Measurements from ENCODE around the gene SSTR4. TPM values are rescaled to one million over a fixed set of nuclear protein-coding genes. Genes with fewer than 3 reads are reported as not detected.
A peak's percentile ranks its signal among the peaks of the same experiment; 100 is the strongest.

The SSTR4 gene
- total and polyA plus RNA-seq, 4 donors: 0.06 TPM; not detected in 3

DNA sequence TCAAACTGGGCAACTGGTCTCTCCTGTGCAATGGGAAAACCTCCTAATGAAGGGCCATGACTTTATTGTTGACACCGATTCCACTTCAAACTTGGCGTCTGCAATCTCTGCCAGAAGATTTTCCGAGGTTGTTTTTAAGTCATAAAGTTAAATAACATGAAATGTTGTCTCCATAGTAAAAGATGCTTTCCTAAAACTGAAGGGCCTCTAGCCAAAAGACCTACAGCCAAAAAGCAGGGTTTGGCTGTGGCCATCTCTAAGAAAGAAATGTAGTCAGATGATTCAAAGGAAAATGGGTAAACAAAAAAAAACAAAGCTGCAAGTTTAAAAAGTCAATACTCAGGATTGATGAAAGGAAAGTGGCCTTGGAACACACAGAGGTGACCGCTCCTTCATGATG lies 36.9 kb downstream of the SSTR4 start:
- 76 to 94% methylated on average over 4 of the region's 4 CpGs for WGBS, 2 donors
- Histone ChIP-seq H3K4me3 (no peak overlapping the region), H3K36me3 (ENCODE audit: control insufficient read depth in 4 of 4, insufficient read depth in 4 of 4, low read length in 4 of 4) (peaks cover 0 to 2% (median 0%) of the 10 kb centered on the region in 4 donors), H3K9me3 (ENCODE audit: control insufficient read depth in 4 of 4, insufficient read depth in 3 of 4, low read length in 3 of 4) (peaks cover 0 to 3% (median 0%) of the 10 kb centered on the region in 4 donors), H3K27ac (ENCODE audit: low read depth in 1 of 2, low read length in 1 of 2) (no peak overlapping the region), H3K9ac (ENCODE audit: insufficient read depth in 1 of 2, low read length in 2 of 2) (no peak overlapping the region), H3K4me1 (ENCODE audit: control insufficient read depth in 5 of 5, insufficient read depth in 5 of 5, low read length in 5 of 5) (peaks cover 0 to 9% (median 0%) of the 10 kb centered on the region in 5 donors), H3K27me3 (ENCODE audit: control insufficient read depth in 3 of 3, insufficient read depth in 3 of 3, low read length in 2 of 3) (no peaks in the 10 kb centered on the region)
- DNase-seq (peak in 1 of 3 donors; percentile 61), ATAC-seq (ENCODE audit: insufficient read depth, low FRiP score) (no peak)
- TF ChIP-seq, protein P1, sequence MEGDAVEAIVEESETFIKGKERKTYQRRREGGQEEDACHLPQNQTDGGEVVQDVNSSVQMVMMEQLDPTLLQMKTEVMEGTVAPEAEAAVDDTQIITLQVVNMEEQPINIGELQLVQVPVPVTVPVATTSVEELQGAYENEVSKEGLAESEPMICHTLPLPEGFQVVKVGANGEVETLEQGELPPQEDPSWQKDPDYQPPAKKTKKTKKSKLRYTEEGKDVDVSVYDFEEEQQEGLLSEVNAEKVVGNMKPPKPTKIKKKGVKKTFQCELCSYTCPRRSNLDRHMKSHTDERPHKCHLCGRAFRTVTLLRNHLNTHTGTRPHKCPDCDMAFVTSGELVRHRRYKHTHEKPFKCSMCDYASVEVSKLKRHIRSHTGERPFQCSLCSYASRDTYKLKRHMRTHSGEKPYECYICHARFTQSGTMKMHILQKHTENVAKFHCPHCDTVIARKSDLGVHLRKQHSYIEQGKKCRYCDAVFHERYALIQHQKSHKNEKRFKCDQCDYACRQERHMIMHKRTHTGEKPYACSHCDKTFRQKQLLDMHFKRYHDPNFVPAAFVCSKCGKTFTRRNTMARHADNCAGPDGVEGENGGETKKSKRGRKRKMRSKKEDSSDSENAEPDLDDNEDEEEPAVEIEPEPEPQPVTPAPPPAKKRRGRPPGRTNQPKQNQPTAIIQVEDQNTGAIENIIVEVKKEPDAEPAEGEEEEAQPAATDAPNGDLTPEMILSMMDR (IDR thresholded peaks at IDR 0.05; ENCODE audit: control extremely low read depth, extremely low read depth): no peak

DNA sequence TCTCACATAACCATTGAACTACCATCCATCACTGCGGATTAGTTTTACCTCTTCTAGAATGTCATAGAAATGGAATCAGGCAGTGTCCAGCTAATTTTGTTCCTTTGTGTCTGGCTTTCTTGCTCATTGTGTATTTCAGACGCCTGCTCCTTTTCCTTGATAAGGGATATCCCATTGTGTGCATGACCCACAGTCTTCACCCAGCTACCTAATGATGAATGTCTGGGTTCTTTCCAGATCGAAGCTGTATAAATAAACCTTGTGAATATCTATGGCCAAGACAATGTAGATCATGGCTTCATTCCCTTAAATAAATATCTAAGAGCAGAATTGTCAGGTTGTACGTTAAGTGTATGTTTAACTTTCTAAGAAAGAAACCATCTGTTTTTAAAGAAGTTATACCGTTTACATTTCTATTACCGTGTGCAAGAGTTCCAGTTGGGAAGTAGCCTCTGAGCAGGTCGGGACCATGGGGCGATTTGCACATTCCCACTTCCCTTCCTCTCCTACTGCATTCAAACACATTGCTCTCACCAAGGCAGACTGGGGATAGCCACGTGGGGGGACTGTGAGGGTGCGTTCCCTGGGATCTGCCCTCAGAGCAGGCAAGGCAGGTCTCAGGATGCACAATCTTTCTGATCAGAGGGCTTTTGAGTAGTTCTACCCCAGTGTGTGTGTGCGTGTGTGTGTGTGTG lies 37.9 kb downstream of the SSTR4 start:
- Histone ChIP-seq H3K36me3 (ENCODE audit: control insufficient read depth in 4 of 4, insufficient read depth in 4 of 4, low read length in 4 of 4) (peaks cover 0 to 1% (median 0%) of the 10 kb centered on the region in 4 donors), H3K9me3 (ENCODE audit: control insufficient read depth in 4 of 4, insufficient read depth in 3 of 4, low read length in 3 of 4) (peaks cover 0 to 3% (median 0%) of the 10 kb centered on the region in 4 donors), H3K27me3 (ENCODE audit: control insufficient read depth in 3 of 3, insufficient read depth in 3 of 3, low read length in 2 of 3) (no peaks in the 10 kb centered on the region), H3K9ac (ENCODE audit: insufficient read depth in 1 of 2, low read length in 2 of 2) (no peak overlapping the region), H3K4me1 (ENCODE audit: control insufficient read depth in 5 of 5, insufficient read depth in 5 of 5, low read length in 5 of 5) (peaks cover 0 to 10% (median 0%) of the 10 kb centered on the region in 5 donors), H3K27ac (ENCODE audit: low read depth in 1 of 2, low read length in 1 of 2) (no peak overlapping the region), H3K4me3 (no peak overlapping the region)
- TF ChIP-seq, protein P1 (IDR thresholded peaks at IDR 0.05; ENCODE audit: control extremely low read depth, extremely low read depth): no peak
- DNase-seq: no peak
- no peak for ATAC-seq (ENCODE audit: insufficient read depth, low FRiP score)
- WGBS, 2 donors: 62 to 64% methylated on average over 11 of the region's 11 CpGs

DNA sequence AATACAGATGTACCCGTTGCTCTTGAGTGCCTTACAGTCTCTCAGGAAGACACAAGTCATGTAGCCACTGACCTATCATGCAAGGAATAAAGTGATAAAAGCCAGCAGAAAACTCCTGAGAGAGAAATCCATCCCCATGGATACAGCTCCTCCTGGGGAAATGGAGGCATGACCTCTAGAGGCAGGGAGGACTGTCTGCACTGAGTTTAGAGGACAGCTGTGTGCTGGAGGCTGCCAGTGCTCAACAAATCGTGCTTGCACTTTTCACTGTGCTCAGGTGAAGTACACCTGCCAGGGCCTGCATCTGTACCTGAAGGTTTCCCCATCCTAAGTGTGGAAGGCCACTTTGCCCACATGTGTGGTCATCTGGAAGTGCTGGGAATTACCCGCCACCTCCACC lies 38.9 kb downstream of the SSTR4 start:
- WGBS, 2 donors: 93 to 96% methylated on average over 3 of the region's 3 CpGs
- Histone ChIP-seq H3K4me1 (ENCODE audit: control insufficient read depth in 5 of 5, insufficient read depth in 5 of 5, low read length in 5 of 5) (peaks cover 0 to 14% (median 0%) of the 10 kb centered on the region in 5 donors), H3K4me3 (no peak overlapping the region), H3K27ac (ENCODE audit: low read depth in 1 of 2, low read length in 1 of 2) (no peak overlapping the region), H3K36me3 (ENCODE audit: control insufficient read depth in 4 of 4, insufficient read depth in 4 of 4, low read length in 4 of 4) (peaks cover 0 to 2% (median 0%) of the 10 kb centered on the region in 4 donors), H3K9ac (ENCODE audit: insufficient read depth in 1 of 2, low read length in 2 of 2) (no peak overlapping the region), H3K9me3 (ENCODE audit: control insufficient read depth in 4 of 4, insufficient read depth in 3 of 4, low read length in 3 of 4) (peaks cover 0 to 3% (median 0%) of the 10 kb centered on the region in 4 donors), H3K27me3 (ENCODE audit: control insufficient read depth in 3 of 3, insufficient read depth in 3 of 3, low read length in 2 of 3) (no peaks in the 10 kb centered on the region)
- DNase-seq (no peak), ATAC-seq (ENCODE audit: insufficient read depth, low FRiP score) (no peak)
- TF ChIP-seq, protein P1 (IDR thresholded peaks at IDR 0.05; ENCODE audit: control extremely low read depth, extremely low read depth): no peak

Measured in lung (tissue), 12 donors.